Peyer's patch (tissue), 4 donors: ENCODE measurements around the gene TTBK2.

Source experiments
- CTCF ChIP-seq, 6 experiments: fragments of 450-650 bp in 4 of 6; fragments of 200-600 bp in 2 of 6; sonication (generic) in 1 of 6; IDR thresholded peaks; one replicate each; pipeline ENCODE4 v1.5.1; 2017 to 2019; ENCODE audit warnings: antibody characterized with exemption in 6 of 6, mild to moderate bottlenecking in 3 of 6, moderate library complexity in 1 of 6
- POLR2A ChIP-seq, 2 donors: fragments of 450-650 bp; IDR thresholded peaks; one replicate each; pipeline ENCODE4 v1.5.1; 2017; ENCODE audit warnings: antibody characterized with exemption in 2 of 2, mild to moderate bottlenecking in 2 of 2, moderate library complexity in 2 of 2

GRCh38 chr15:42921342-42921731 is 759 bp upstream of the TTBK2 start:
- TF ChIP-seq CTCF (IDR thresholded peaks at IDR 0.05) (no peak), POLR2A (IDR thresholded peaks at IDR 0.05) (no peak)
